OCI-LY7 (cell line): ENCODE measurements around the gene MEI4.
"Not testable (repeated sequence)": the region's sequence is repeated elsewhere in the genome, so short reads cannot be mapped to it uniquely, and the experiment has no call there.

Experiments
- EZH2phosphoT487 ChIP-seq: fragments of 200-600 bp; sonication (generic); IDR thresholded peaks from 2 replicates; pipeline ENCODE4 v1.6.1; 2018; ENCODE audit warnings: low read depth, borderline replicate concordance, mild to moderate bottlenecking, mixed run types, antibody characterized with exemption, low read length, moderate library complexity, mixed read lengths
- TF ChIP-seq, protein P1 (sequence below): fragments of 200-600 bp; sonication (generic); conservative IDR thresholded peaks from 2 replicates; pipeline ENCODE4 v1.5.1; 2014; ENCODE audit warnings: mild to moderate bottlenecking, antibody characterized with exemption, low read length, moderate library complexity, mixed read lengths

DNA sequence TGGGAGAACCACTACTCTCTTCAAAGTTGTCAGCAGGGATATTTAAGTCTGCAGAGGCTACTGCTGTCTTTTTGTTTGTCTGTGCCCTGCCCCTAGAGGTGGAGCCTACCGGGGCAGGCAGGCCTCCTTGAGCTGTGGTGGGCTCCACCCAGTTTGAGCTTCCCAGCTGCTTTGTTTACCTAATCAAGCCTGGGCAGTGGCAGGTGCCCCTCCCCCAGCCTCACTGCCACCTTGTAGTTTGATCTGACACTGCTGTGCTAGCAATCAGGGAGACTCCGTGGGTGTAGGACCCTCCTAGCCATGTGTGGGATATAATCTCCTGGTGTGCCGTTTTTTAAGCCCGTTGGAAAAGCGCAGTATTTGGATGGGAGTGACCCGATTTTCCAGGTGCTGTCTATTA lies 47.3 kb downstream of the MEI4 start:
- TF ChIP-seq, protein P1, sequence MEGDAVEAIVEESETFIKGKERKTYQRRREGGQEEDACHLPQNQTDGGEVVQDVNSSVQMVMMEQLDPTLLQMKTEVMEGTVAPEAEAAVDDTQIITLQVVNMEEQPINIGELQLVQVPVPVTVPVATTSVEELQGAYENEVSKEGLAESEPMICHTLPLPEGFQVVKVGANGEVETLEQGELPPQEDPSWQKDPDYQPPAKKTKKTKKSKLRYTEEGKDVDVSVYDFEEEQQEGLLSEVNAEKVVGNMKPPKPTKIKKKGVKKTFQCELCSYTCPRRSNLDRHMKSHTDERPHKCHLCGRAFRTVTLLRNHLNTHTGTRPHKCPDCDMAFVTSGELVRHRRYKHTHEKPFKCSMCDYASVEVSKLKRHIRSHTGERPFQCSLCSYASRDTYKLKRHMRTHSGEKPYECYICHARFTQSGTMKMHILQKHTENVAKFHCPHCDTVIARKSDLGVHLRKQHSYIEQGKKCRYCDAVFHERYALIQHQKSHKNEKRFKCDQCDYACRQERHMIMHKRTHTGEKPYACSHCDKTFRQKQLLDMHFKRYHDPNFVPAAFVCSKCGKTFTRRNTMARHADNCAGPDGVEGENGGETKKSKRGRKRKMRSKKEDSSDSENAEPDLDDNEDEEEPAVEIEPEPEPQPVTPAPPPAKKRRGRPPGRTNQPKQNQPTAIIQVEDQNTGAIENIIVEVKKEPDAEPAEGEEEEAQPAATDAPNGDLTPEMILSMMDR, result not testable (repeated sequence)
- TF ChIP-seq EZH2phosphoT487, result not testable (repeated sequence)
